HepG2 (cell line): ENCODE measurements around the gene CAMSAP2. TPM values are rescaled to one million over a fixed set of nuclear protein-coding genes. Genes with fewer than 3 reads are reported as not detected.

Experiments
- GTF2F1 ChIP-seq: fragments of 150-350 bp; IDR thresholded peaks from 2 replicates; pipeline ENCODE4 v1.6.1; 2014; ENCODE audit warnings: low read length
- HNF1A ChIP-seq, 2 experiments: sonication (generic) in 1 of 2; formaldehyde crosslinking in 1 of 2; IDR thresholded peaks; 2 replicates each; pipeline versions ENCODE4 v1.4.0 to v1.6.1; 2016 to 2020; ENCODE audit warnings: borderline replicate concordance in 1 of 2, low read depth in 1 of 2, mild to moderate bottlenecking in 1 of 2, missing genetic modification reagents in 1 of 2
- MIER2 ChIP-seq: IDR thresholded peaks from 2 replicates; pipeline ENCODE4 v1.6.1; 2016; ENCODE audit warnings: missing biosample characterization, missing genetic modification reagents
- NONO ChIP-seq, 2 experiments: fragments of 450-650 bp in 1 of 2; sonication (generic) in 1 of 2; formaldehyde crosslinking in 1 of 2; IDR thresholded peaks in 1 of 2; conservative IDR thresholded peaks in 1 of 2; 2 replicates each; pipeline versions ENCODE4 v1.6.1 to v1.8.0; 2017 to 2022; ENCODE audit warnings: mild to moderate bottlenecking in 1 of 2, missing genetic modification reagents in 1 of 2, moderate library complexity in 1 of 2
- PHF21A ChIP-seq: sonication (generic); formaldehyde crosslinking; IDR thresholded peaks from 2 replicates; pipeline ENCODE4 v1.5.0; 2020; ENCODE audit warnings: mild to moderate bottlenecking, missing genetic modification reagents
- PRMT3 ChIP-seq: sonication (generic); formaldehyde crosslinking; IDR thresholded peaks from 2 replicates; pipeline ENCODE4 v1.8.1; 2022; ENCODE audit warnings: low read depth, mild to moderate bottlenecking, moderate library complexity, missing genetic modification reagents, borderline replicate concordance
- ZEB1 ChIP-seq: IDR thresholded peaks from 2 replicates; pipeline ENCODE4 v1.6.1; 2012; ENCODE audit warnings: mild to moderate bottlenecking, low read depth, inconsistent platforms; ENCODE audit not compliant: insufficient replicate concordance
- ZFP36L1 ChIP-seq: sonication (generic); formaldehyde crosslinking; IDR thresholded peaks from 2 replicates; pipeline ENCODE4 v1.8.0; 2022; ENCODE audit warnings: mild to moderate bottlenecking, missing genetic modification reagents, moderate library complexity
- ZNF235 ChIP-seq: sonication (generic); formaldehyde crosslinking; IDR thresholded peaks from 2 replicates; pipeline ENCODE4 v1.8.1; 2023; ENCODE audit warnings: mild to moderate bottlenecking, missing genetic modification reagents, borderline replicate concordance
- ZNF510 ChIP-seq: sonication (generic); formaldehyde crosslinking; IDR thresholded peaks from 2 replicates; pipeline ENCODE4 v1.4.0; 2020; ENCODE audit warnings: low read depth, mild to moderate bottlenecking, missing genetic modification reagents
- polyA plus RNA-seq, 8 experiments: library from polyadenylated mRNA; depleted of rRNA in 3 of 8; stranded (reverse) in 7 of 8; unstranded in 1 of 8; fragments of >200 nt; fragmentation: Illumina TruSeq in 4 of 8; extraction: Trizol in 4 of 8; gene quantifications; 2 replicates each; pipeline versions ENCODE4 v1.2.1 to v1.2.3, GENCODE V29; 2011 to 2016; ENCODE audit warnings: low read depth in 4 of 8, missing spikeins in 1 of 8, mixed read lengths in 1 of 8; ENCODE audit not compliant: insufficient read depth in 1 of 8
- total RNA-seq, 5 experiments: library from RNA; depleted of rRNA; stranded (reverse); fragments of >200 nt; fragmentation: Illumina TruSeq; extraction: Trizol; gene quantifications; 2 replicates each; pipeline ENCODE4 v1.2.3, GENCODE V29; 2016; ENCODE audit warnings: low read depth in 1 of 5
- TF ChIP-seq, protein P1 (sequence below): sonication (generic); formaldehyde crosslinking; IDR thresholded peaks from 2 replicates; pipeline ENCODE4 v1.4.0; 2020; ENCODE audit warnings: missing genetic modification reagents, borderline replicate concordance
- TF ChIP-seq, protein P2 (sequence below): sonication (generic); formaldehyde crosslinking; IDR thresholded peaks from 2 replicates; pipeline ENCODE4 v1.4.0; 2020; ENCODE audit warnings: low read depth, mild to moderate bottlenecking, missing genetic modification reagents
- TF ChIP-seq, protein P3 (sequence below): IDR thresholded peaks from 2 replicates; pipeline ENCODE4 v1.4.0; 2020; ENCODE audit warnings: mild to moderate bottlenecking, missing genetic modification reagents
- TF ChIP-seq, protein P4 (sequence below): sonication (generic); formaldehyde crosslinking; conservative IDR thresholded peaks from 2 replicates; pipeline ENCODE4 v1.4.0; 2020; ENCODE audit warnings: missing genetic modification reagents

Gene CAMSAP2
- total and polyA plus RNA-seq, 2 of the 13 experiments (the other 11 are each of a cell fraction or from before 2014, with no cell fraction given), result 3.4 to 8.2 TPM

DNA sequence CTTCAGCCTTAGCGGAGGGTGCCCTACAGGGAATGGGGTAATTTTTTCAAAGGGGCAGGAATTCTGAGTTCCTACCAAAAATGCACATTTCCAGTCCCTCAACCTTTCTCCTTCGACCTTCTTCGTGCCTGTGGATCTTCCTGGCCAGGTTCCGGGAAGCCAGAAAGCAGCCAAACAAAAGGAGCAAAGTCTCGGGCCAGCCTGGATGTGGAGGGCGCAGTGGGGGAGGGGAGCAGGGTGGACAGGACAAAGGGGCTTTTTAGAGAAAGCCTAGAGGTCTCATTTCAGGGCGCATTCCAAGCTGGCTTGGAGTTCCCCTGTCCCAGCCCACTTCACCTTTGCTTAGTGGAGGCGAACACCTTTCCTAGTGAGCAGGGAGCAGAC lies 153.1 kb downstream of the CAMSAP2 start (continued):
- TF ChIP-seq, protein P1, sequence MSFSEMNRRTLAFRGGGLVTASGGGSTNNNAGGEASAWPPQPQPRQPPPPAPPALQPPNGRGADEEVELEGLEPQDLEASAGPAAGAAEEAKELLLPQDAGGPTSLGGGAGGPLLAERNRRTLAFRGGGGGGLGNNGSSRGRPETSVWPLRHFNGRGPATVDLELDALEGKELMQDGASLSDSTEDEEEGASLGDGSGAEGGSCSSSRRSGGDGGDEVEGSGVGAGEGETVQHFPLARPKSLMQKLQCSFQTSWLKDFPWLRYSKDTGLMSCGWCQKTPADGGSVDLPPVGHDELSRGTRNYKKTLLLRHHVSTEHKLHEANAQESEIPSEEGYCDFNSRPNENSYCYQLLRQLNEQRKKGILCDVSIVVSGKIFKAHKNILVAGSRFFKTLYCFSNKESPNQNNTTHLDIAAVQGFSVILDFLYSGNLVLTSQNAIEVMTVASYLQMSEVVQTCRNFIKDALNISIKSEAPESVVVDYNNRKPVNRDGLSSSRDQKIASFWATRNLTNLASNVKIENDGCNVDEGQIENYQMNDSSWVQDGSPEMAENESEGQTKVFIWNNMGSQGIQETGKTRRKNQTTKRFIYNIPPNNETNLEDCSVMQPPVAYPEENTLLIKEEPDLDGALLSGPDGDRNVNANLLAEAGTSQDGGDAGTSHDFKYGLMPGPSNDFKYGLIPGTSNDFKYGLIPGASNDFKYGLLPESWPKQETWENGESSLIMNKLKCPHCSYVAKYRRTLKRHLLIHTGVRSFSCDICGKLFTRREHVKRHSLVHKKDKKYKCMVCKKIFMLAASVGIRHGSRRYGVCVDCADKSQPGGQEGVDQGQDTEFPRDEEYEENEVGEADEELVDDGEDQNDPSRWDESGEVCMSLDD (CRISPR knock-in tag), result 0 out of 2 replicates have a peak, but pooled peaks have one; percentile 41
- TF ChIP-seq PHF21A (CRISPR knock-in tag) (peak; percentile 84), PRMT3 (CRISPR knock-in tag) (no peak), GTF2F1 (no peak), ZEB1 (peak; percentile 75), ZNF235 (CRISPR knock-in tag) (no peak), NONO (IDR thresholded peaks at IDR 0.05) (no peak), NONO (CRISPR knock-in tag; conservative IDR thresholded peaks at IDR 0.05) (peak; percentile 62), HNF1A (IDR thresholded peaks at IDR 0.05; ENCODE audit: low read depth) (peak; percentile 21; the same call in 1 of the 2 replicates), HNF1A (CRISPR knock-in tag; IDR thresholded peaks at IDR 0.05; ENCODE audit: borderline replicate concordance) (peak; percentile 79), ZFP36L1 (CRISPR knock-in tag) (no peak), ZNF510 (CRISPR knock-in tag) (no peak), MIER2 (CRISPR knock-in tag) (no peak)
- TF ChIP-seq, protein P2, sequence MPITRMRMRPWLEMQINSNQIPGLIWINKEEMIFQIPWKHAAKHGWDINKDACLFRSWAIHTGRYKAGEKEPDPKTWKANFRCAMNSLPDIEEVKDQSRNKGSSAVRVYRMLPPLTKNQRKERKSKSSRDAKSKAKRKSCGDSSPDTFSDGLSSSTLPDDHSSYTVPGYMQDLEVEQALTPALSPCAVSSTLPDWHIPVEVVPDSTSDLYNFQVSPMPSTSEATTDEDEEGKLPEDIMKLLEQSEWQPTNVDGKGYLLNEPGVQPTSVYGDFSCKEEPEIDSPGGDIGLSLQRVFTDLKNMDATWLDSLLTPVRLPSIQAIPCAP (CRISPR knock-in tag), result 0 out of 2 replicates have a peak, but pooled peaks have one; percentile 2
- TF ChIP-seq, protein P3, sequence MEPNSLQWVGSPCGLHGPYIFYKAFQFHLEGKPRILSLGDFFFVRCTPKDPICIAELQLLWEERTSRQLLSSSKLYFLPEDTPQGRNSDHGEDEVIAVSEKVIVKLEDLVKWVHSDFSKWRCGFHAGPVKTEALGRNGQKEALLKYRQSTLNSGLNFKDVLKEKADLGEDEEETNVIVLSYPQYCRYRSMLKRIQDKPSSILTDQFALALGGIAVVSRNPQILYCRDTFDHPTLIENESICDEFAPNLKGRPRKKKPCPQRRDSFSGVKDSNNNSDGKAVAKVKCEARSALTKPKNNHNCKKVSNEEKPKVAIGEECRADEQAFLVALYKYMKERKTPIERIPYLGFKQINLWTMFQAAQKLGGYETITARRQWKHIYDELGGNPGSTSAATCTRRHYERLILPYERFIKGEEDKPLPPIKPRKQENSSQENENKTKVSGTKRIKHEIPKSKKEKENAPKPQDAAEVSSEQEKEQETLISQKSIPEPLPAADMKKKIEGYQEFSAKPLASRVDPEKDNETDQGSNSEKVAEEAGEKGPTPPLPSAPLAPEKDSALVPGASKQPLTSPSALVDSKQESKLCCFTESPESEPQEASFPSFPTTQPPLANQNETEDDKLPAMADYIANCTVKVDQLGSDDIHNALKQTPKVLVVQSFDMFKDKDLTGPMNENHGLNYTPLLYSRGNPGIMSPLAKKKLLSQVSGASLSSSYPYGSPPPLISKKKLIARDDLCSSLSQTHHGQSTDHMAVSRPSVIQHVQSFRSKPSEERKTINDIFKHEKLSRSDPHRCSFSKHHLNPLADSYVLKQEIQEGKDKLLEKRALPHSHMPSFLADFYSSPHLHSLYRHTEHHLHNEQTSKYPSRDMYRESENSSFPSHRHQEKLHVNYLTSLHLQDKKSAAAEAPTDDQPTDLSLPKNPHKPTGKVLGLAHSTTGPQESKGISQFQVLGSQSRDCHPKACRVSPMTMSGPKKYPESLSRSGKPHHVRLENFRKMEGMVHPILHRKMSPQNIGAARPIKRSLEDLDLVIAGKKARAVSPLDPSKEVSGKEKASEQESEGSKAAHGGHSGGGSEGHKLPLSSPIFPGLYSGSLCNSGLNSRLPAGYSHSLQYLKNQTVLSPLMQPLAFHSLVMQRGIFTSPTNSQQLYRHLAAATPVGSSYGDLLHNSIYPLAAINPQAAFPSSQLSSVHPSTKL (CRISPR knock-in tag), result peak; percentile 57; the same call in 1 of the 2 replicates
- TF ChIP-seq, protein P4, sequence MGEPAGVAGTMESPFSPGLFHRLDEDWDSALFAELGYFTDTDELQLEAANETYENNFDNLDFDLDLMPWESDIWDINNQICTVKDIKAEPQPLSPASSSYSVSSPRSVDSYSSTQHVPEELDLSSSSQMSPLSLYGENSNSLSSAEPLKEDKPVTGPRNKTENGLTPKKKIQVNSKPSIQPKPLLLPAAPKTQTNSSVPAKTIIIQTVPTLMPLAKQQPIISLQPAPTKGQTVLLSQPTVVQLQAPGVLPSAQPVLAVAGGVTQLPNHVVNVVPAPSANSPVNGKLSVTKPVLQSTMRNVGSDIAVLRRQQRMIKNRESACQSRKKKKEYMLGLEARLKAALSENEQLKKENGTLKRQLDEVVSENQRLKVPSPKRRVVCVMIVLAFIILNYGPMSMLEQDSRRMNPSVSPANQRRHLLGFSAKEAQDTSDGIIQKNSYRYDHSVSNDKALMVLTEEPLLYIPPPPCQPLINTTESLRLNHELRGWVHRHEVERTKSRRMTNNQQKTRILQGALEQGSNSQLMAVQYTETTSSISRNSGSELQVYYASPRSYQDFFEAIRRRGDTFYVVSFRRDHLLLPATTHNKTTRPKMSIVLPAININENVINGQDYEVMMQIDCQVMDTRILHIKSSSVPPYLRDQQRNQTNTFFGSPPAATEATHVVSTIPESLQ (CRISPR knock-in tag), result no peak
